GM18511 (cell line): ENCODE results near the gene CACNA2D3.

Experiments
- ATAC-seq: cut with Tn5 transposase; IDR thresholded peaks from one replicate; pipeline ENCODE4 v1.9.1; 2021; ENCODE audit warnings: mild to moderate bottlenecking, moderate library complexity; ENCODE audit not compliant: unreplicated experiment

Gene CACNA2D3

GRCh38 chr3:54515441-54516213, 393.3 kb downstream of the CACNA2D3 start:
- ATAC-seq: no peak

DNA sequence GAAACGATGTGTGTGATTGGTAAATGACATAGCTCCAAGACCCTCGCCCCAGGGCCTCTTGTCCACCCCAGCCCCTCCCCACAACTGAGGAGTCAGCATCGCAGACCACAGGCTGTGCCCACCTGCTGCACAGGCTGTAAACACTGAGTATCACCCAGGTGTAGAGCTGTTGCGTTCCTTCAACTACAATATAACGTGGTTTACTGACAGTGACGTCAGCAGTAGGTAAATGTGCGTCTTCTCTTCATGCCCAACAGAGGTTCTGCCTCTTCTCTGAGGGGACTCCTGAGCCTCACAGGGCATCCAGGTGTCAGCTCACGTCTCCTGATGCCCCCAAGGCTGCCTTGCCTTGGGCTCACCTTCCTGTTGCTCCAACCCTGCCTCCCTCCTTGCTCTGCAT, 395.1 kb downstream of the CACNA2D3 start:
- ATAC-seq: no peak

GRCh38 chr3:54518011-54518675, 395.8 kb downstream of the CACNA2D3 start:
- no peak for ATAC-seq

- no peak for ATAC-seq
These were observed 397.1 kb downstream of the CACNA2D3 start for GRCh38 chr3:54519493-54519892.

GRCh38 chr3:54520060-54520459, 397.7 kb downstream of the CACNA2D3 start:
- no peak for ATAC-seq

- ATAC-seq: no peak
These were observed 405.2 kb downstream of the CACNA2D3 start for GRCh38 chr3:54527521-54527920.

DNA sequence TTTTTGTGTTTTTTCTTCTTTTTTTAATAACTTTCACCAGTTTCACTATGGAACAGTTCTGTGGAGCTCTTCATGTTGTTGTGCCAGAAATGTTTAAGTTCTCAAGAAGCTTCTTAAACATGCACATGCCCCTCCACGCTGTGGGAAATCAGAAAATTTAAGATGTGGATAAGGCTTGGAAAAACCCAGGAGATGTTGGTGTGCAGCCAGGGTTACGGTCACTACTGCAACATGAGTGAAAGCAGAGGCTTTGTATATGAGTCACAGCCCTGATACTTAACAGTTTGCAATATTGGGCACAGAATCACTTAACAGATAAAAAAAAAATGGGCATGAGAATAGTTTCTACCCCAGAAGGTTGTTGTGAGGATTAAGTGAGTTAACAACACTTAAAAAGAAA, 405.6 kb downstream of the CACNA2D3 start:
- ATAC-seq: no peak

- no peak for ATAC-seq
These were observed 406.3 kb downstream of the CACNA2D3 start for GRCh38 chr3:54528668-54529067.

DNA sequence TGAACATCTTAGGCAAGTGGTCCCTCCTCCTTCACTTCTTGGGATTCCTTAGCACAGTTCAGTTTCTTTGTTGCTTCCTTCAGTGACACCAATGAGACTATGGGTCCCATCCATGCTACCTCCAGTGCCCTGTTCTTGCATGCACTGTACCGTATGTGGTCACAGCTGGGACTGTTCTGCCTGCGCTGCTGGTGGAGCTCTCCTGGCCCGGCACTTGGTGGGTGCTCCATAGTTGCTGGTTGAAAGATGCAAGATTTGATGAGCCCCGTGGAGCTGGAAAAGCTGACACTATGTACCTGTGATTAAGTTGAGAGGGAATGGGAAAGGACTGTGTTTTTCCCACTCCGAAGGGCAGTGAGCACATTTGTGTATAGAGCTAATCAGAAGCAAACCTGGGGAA, 407.7 kb downstream of the CACNA2D3 start:
- no peak for ATAC-seq

GRCh38 chr3:54530944-54531343, 408.6 kb downstream of the CACNA2D3 start:
- ATAC-seq: no peak

DNA sequence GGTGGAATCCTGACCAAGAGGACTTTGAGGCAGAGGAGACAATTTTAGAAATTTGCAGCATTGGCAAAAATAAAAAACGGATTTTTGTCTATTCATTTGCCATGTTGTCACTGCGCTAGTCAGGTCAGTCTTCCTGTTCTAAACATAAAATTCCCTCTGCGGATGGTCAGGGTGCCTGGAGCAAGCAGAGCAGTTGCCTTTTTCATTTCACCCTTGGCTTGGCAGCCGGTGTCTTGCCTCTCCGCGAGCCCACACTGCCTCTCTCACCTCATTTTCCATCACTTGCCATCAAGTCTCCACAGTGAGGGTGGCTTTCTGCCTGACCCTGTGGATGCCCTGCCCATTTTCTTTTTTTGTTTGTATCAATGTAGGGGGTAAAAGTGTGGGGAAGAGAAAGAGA, 409.4 kb downstream of the CACNA2D3 start:
- no peak for ATAC-seq

GRCh38 chr3:54533856-54534255, 411.5 kb downstream of the CACNA2D3 start:
- no peak for ATAC-seq

- ATAC-seq: no peak
These were observed 413.3 kb downstream of the CACNA2D3 start for GRCh38 chr3:54535619-54536018.

- ATAC-seq: no peak
These were observed 414.1 kb downstream of the CACNA2D3 start for GRCh38 chr3:54536450-54536849.

DNA sequence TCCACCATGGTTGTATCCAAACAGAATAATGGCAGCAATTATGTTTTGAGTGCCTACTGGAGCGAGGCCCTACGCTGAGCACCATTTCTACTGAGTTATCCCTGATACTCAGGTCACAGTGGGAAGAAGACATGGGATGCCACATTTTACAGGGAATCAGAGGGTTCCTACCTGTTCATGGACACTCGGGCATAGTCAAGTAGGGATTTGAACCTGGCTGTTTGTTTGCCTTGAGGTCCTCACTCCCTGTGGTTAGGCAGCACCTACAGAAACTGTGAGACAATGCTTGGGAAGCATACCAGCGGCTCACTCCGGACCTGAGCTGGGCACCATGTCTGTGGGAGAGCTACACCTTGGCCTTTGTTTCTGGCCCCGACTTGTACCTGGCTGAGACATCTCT, 415.2 kb downstream of the CACNA2D3 start:
- no peak for ATAC-seq

DNA sequence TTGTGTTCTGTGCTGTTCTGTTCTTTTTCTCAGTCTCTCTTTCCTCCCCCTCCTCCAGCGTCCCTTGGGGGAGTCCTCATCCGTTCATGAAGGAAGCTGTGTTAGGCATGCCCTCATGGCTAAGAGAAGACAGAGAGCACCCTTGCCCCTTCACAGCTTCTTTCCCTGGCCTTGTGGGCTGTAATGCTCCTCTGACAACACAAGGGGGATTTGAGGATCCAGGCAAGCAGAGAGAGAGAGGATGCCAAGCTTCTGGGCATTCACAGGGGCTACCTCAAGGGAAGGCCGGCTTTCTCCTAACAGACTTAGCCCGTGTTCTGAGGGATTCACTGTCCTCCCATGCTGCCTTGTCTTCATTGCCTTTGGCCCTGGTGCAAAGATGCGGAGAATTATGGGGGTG, 416.0 kb downstream of the CACNA2D3 start:
- no peak for ATAC-seq

DNA sequence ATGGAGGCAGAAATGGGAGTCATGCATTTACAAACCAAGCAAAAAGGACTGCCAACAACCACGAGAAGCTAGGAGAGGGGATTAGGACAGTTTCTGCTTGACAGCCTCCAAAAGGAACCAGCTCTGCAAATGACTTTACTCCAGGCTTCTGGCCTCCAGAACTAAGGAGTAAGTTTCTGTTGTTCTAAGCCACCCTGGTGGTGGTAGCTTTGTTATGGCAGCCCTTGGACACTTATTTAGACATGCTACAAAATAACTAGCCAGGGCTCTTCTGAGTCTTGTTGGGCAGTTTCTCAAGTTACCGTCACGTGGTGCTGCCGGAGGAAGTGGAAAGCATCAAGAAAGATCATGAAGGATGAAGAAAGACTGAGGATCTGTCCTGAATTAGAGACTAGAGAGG, 419.0 kb downstream of the CACNA2D3 start:
- ATAC-seq: no peak

DNA sequence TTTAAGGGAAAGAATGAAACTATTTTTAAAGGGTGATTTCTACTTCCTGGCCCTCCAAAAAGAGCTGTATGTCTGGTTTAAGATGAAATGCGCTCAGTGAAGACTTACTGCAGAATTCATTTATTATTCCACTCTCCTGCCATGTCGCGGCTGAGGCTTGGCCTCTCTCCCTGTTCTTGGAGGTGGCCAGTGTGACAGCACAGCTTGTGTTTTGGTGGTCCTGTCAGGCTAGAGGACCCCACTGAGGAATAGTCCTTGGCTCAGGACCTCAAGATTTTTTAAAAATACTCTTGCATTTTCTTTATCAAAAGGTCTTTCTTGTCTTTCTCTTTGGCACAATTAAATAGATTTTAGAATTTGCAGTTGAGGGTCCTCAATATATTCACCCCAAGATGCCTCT, 421.1 kb downstream of the CACNA2D3 start:
- no peak for ATAC-seq

DNA sequence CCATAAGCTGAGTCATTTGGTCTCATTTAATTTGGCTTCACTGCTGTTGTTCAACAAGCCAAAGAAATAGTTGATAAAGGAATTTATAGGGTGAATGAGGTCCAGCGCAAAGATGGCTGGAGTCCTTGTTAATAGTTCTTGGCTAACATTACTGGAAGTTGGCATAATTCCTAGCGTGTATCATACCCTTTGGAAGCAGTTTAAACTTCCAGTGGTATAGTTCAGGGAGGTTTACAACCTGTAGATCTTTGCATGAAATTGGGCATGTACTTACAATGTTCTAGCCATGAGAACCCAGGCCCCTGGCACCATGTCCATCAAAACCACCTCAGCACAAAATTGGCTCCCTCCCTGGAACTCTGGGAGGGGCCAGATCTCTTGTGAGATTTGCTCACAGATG, 424.7 kb downstream of the CACNA2D3 start:
- ATAC-seq: no peak

DNA sequence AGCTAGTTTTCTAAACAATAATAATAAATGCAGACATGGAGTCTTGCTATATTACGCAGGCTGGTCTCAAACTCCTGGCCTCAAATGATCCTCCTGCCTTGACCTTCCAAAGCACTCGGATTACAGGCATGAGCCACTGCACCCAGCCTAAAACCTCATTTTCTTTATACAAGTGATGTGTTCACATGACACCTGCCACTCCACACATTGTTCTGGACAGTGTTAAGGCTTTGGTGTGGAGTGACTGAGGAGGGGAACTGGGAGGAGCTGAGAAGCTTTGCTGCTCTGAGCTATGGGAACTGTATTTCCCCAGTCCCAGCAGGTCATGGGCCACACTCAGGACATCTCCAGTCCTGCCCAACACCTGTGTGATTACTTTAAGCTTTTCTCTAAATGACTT, 425.5 kb downstream of the CACNA2D3 start:
- ATAC-seq: no peak

DNA sequence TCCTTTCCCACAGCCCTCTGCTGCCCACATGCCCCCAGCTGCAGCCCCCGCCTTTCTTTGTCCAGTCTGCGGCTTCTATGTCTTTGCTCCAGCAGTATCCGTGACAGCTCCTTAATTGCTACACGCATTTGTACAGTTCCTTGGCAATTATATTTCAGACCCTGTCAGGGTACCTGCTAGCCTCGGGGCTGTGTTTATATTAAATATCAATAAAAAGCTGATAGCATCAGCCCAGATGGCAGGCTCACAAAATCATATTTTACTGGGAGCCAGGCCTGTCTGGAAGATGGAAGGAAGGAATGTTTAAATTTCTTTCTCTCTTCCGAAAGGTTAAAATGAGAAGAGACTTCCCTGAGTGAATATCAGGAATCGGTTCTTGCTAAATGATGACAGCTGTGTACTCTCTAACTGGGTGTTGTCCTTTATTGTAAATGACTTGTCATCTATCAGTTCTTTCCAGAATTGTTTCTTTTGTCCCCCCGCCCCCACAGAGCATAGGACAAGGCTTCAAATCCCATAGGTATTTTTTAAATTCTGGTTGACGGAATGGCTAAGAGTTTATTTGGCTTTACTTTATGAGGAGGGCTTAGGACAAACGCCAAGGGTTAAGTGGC, 427.4 kb downstream of the CACNA2D3 start:
- no peak for ATAC-seq
